Parietal lobe (tissue), 2 donors: ENCODE measurements around the gene CFAP141. TPM values are rescaled to one million over a fixed set of nuclear protein-coding genes. Genes with fewer than 3 reads are reported as not detected.
A peak's percentile ranks its signal among the peaks of the same experiment; 100 is the strongest.

Experiments
- small RNA-seq: library from RNA; depleted of rRNA; stranded (forward); fragments of <200 nt; gene quantifications from one replicate; pipeline ENCODE3, GENCODE V24; 2014; ENCODE audit warnings: low replicate concordance
- total RNA-seq: library from RNA; depleted of rRNA; stranded (reverse); fragments of >200 nt; gene quantifications from one replicate; pipeline ENCODE4 v1.2.3, GENCODE V29; 2014

CFAP141 gene
- not detected for total RNA-seq

GRCh38 chr1:154206196-154206595 lies at the start of gene CFAP141:
TSS of gene CFAP141 (minus strand) at chr1:154206333. CDS start at chr1:154206307, 26 bp downstream.

GRCh38 chr1:154220071-154220969 lies 14.2 kb upstream of the CFAP141 start, which contains the start of gene UBAP2L:
TSS of gene UBAP2L (plus strand) at chr1:154220955. CDS start at chr1:154225124, 4,169 bp downstream.

DNA sequence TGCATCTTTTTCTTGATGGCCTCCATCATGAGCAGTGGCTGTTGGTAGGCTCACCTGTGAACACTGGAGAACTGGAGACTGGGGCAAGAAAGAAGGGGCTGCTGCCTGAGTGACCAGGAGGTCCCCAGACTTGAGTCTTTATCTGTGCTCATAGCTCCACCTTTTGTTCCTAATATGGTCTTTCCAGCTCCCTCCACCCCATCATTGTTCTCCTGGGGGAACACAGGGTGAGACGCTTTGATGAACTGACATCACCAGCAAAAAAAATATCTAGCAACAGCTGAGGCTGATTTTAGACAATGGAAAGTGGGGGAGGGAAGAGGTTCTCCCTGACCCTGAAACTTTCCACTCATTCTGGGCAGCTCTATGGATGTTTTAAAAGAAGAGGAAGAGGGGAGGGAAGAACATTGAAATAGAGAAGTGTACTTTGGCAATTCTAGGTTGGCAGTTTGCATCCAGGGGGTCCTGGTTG lies 14.1 kb downstream of the CFAP141 start, which contains the start of gene TPM3:
TPM3 (minus strand) TSS at position 111 of the 472 bp plus-strand sequence; CDS start at position 29, 82 bp downstream.

GRCh38 chr1:154154534-154155191 lies 51.5 kb downstream of the CFAP141 start, which contains the start of gene NUP210L:
TSS of gene NUP210L (minus strand) at chr1:154155073.

Small RNAs within 50 kb of the gene (small RNA-seq; reads per million reads assigned to genes)
- gene MIR190B: 0.86 reads per million, percentile 65 among the genes with 10 or more reads in this experiment

Other genes starting within 250 kb of the CFAP141 start
- gene CRTC2, start 247.7 kb downstream of the CFAP141 start, total RNA-seq: 6.9 TPM
- gene SLC39A1, start 242.8 kb downstream of the CFAP141 start, total RNA-seq: 22.8 TPM
- 15.7 TPM for gene CREB3L4, start 238.4 kb downstream of the CFAP141 start, total RNA-seq
- 56.7 TPM for gene JTB, start 228.7 kb downstream of the CFAP141 start, total RNA-seq
- 6.9 TPM for gene RAB13, start 220.0 kb downstream of the CFAP141 start, total RNA-seq
- gene RPS27, start 215.6 kb downstream of the CFAP141 start, total RNA-seq: 1,626 TPM
- gene NUP210L, start 51.3 kb downstream of the CFAP141 start, total RNA-seq: 0.31 TPM
- gene TPM3, start 14.2 kb downstream of the CFAP141 start, total RNA-seq: 177 TPM
- gene UBAP2L, start 14.6 kb upstream of the CFAP141 start, total RNA-seq: 87.0 TPM
- 47.6 TPM for gene HAX1, start 66.3 kb upstream of the CFAP141 start, total RNA-seq
- gene AQP10, start 114.8 kb upstream of the CFAP141 start, total RNA-seq: not detected
- 45.7 TPM for gene ATP8B2, start 119.2 kb upstream of the CFAP141 start, total RNA-seq
- 2.2 TPM for gene IL6R, start 199.0 kb upstream of the CFAP141 start, total RNA-seq